ENCODE results near the gene KLHL40.

Gene KLHL40

GRCh38 chr3:42691816-42692666 lies 6.7 kb downstream of the KLHL40 start:
- no peak for DNase-seq

GRCh38 chr3:42692667-42693529 lies 7.6 kb downstream of the KLHL40 start:
- DNase-seq, result no peak

GRCh38 chr3:42693530-42693930 lies 8.2 kb downstream of the KLHL40 start:
- no peak for DNase-seq

- DNase-seq, result no peak
These were observed 9.0 kb downstream of the KLHL40 start for GRCh38 chr3:42694366-42694765.

GRCh38 chr3:42696356-42697288 lies 11.3 kb downstream of the KLHL40 start:
- DNase-seq, result no peak

GRCh38 chr3:42697289-42698051 lies 12.1 kb downstream of the KLHL40 start:
- DNase-seq, result no peak

GRCh38 chr3:42698216-42698910 lies 13.0 kb downstream of the KLHL40 start:
- DNase-seq, result no peak

GRCh38 chr3:42698911-42699230 lies 13.5 kb downstream of the KLHL40 start:
- no peak for DNase-seq

- DNase-seq, result no peak
These were observed 14.2 kb downstream of the KLHL40 start for GRCh38 chr3:42699511-42699971.

- no peak for DNase-seq
These were observed 15.3 kb downstream of the KLHL40 start for GRCh38 chr3:42700366-42701288.

- no peak for DNase-seq
These were observed 16.2 kb downstream of the KLHL40 start for GRCh38 chr3:42701371-42702065.

GRCh38 chr3:42702066-42702951 lies 17.0 kb downstream of the KLHL40 start, which contains the start of gene HHATL:
Gene HHATL, minus strand, starts transcription at chr3:42702798. Its CDS starts 1,972 bp downstream, at chr3:42700826.
- DNase-seq, result no peak

- no peak for DNase-seq
These were observed 17.8 kb downstream of the KLHL40 start for GRCh38 chr3:42702982-42703694.

GRCh38 chr3:42703695-42704025 lies 18.3 kb downstream of the KLHL40 start:
- no peak for DNase-seq

GRCh38 chr3:42704136-42704841 lies 19.0 kb downstream of the KLHL40 start:
- DNase-seq, result no peak

GRCh38 chr3:42705058-42705767 lies 19.9 kb downstream of the KLHL40 start:
- DNase-seq, result no peak

All from NCI-H526 (cell line).